HG03066 (cell line): ENCODE results near the gene ATL2.
"Not testable (repeated sequence)": the region's sequence is repeated elsewhere in the genome, so short reads cannot be mapped to it uniquely, and the experiment has no call there.

Experiments
- ATAC-seq: cut with Tn5 transposase; IDR thresholded peaks from one replicate; pipeline ENCODE4 v1.9.1; 2021; ENCODE audit warnings: low read depth; ENCODE audit not compliant: unreplicated experiment

Gene ATL2

GRCh38 chr2:38336621-38337020, 40.5 kb downstream of the ATL2 start:
- no peak for ATAC-seq

- no peak for ATAC-seq
Measured at GRCh38 chr2:38330754-38331153, 46.3 kb downstream of the ATL2 start.

- no peak for ATAC-seq
Measured at GRCh38 chr2:38327580-38327979, 49.5 kb downstream of the ATL2 start.

- ATAC-seq, result no peak
Measured at GRCh38 chr2:38323623-38324022, 53.5 kb downstream of the ATL2 start.

- no peak for ATAC-seq
Measured at GRCh38 chr2:38322224-38322914, 54.7 kb downstream of the ATL2 start.

GRCh38 chr2:38319240-38319639, 57.8 kb downstream of the ATL2 start:
- ATAC-seq, result not testable (repeated sequence)

- no peak for ATAC-seq
Measured at GRCh38 chr2:38317725-38318124, 59.3 kb downstream of the ATL2 start.

- ATAC-seq, result no peak
Measured at GRCh38 chr2:38315707-38316333, 61.3 kb downstream of the ATL2 start.

- ATAC-seq, result no peak
Measured at GRCh38 chr2:38308821-38309220, 68.3 kb downstream of the ATL2 start.

- peak; percentile 12 for ATAC-seq
Measured at GRCh38 chr2:38301969-38302702, 74.9 kb downstream of the ATL2 start.

GRCh38 chr2:38301340-38301968, 75.6 kb downstream of the ATL2 start:
- peak; percentile 76 for ATAC-seq

GRCh38 chr2:38298539-38298938, 78.5 kb downstream of the ATL2 start:
- no peak for ATAC-seq

- no peak for ATAC-seq
Measured at GRCh38 chr2:38296197-38296780, 80.8 kb downstream of the ATL2 start.

GRCh38 chr2:38294597-38294996, 82.5 kb downstream of the ATL2 start:
- no peak for ATAC-seq

GRCh38 chr2:38293152-38293865, 83.8 kb downstream of the ATL2 start:
- ATAC-seq, result no peak

- ATAC-seq, result no peak
Measured at GRCh38 chr2:38290332-38290731, 86.7 kb downstream of the ATL2 start.

- no peak for ATAC-seq
Measured at GRCh38 chr2:38284971-38285370, 92.1 kb downstream of the ATL2 start.

- no peak for ATAC-seq
Measured at GRCh38 chr2:38281095-38281742, 95.9 kb downstream of the ATL2 start.

- no peak for ATAC-seq
Measured at GRCh38 chr2:38279201-38279600, 97.9 kb downstream of the ATL2 start.

- ATAC-seq, result not testable (repeated sequence)
Measured at GRCh38 chr2:38278117-38278438, 99.0 kb downstream of the ATL2 start.
